Measurements from ENCODE around the gene DAAM2. TPM values are rescaled to one million over a fixed set of nuclear protein-coding genes. Genes with fewer than 3 reads are reported as not detected.

The DAAM2 gene
- total and polyA plus RNA-seq, 2 donors (not counting 3 experiments of a cell fraction or from before 2014, with no cell fraction given) = 0.42 to 0.44 TPM

GRCh38 chr6:39756582-39756981, 35.6 kb upstream of the DAAM2 start:
- Histone ChIP-seq H3K4me1 (ENCODE audit: control insufficient read depth, extremely low read depth, insufficient read depth, low read length) (no peaks in the 10 kb centered on the region), H3K36me3 (ENCODE audit: control insufficient read depth in 2 of 2, extremely low read depth in 1 of 2, insufficient read depth in 2 of 2, low read length in 2 of 2) (no peaks in the 10 kb centered on the region), H4K20me1 (replicated peaks; ENCODE audit: control insufficient read depth, extremely low read depth, insufficient read depth, low read length) (no peaks in the 10 kb centered on the region), H3K9ac (replicated peaks; ENCODE audit: extremely low read depth, insufficient read depth, low read length) (no peak overlapping the region), H3K9me1 (replicated peaks; ENCODE audit: control insufficient read depth, extremely low read depth, insufficient read depth, low read length) (no peaks in the 10 kb centered on the region), H3K27ac (ENCODE audit: insufficient read depth, low read depth, low read length) (no peak overlapping the region), H3K79me2 (ENCODE audit: control insufficient read depth, insufficient read depth, low read length) (no peaks in the 10 kb centered on the region), H3K4me3 (replicated peaks in 1 of 3; ENCODE audit: insufficient read depth in 1 of 3, low read depth in 1 of 3, low read length in 3 of 3) (no peak overlapping the region), H3K9me3 (replicated peaks; ENCODE audit: control insufficient read depth, insufficient read depth, low read length) (no peaks in the 10 kb centered on the region), H3K4me2 (ENCODE audit: insufficient read depth, low read length) (no peak overlapping the region), H3K27me3 (ENCODE audit: control insufficient read depth in 2 of 2, insufficient read depth in 2 of 2, low read length in 2 of 2) (no peaks in the 10 kb centered on the region), H2AFZ (ENCODE audit: low read depth, low read length) (no peak overlapping the region)
- TF ChIP-seq POLR2A (IDR thresholded peaks at IDR 0.05; ENCODE audit: low read depth, low read length) (no peak), POLR2AphosphoS5 (IDR thresholded peaks at IDR 0.05; ENCODE audit: insufficient read depth, low read depth, low read length) (no peak), JUN (IDR thresholded peaks at IDR 0.05; ENCODE audit: borderline replicate concordance, insufficient read depth, insufficient read length, low read depth) (no peak), EZH2 (IDR thresholded peaks at IDR 0.05; ENCODE audit: borderline replicate concordance, low read depth, low read length, severe bottlenecking) (no peak), MAX (IDR thresholded peaks at IDR 0.05; ENCODE audit: insufficient read depth, insufficient read length) (no peak)
- DNase-seq (ENCODE audit: low read depth, low spot score) (no peak), FAIRE-seq (no peak)
- ChIA-PET POLR2A (no interaction called here), CTCF (no interaction called here)
- dilution Hi-C loops (cut with MboI; ENCODE audit: extremely low pct_ligation_motif_present, low sequenced_read_pairs) (no loop called here), intact Hi-C loops (cut with micrococcal nuclease) (no loop called here)
- no TSS peak for BruUV-seq (replicated peaks)

DNA sequence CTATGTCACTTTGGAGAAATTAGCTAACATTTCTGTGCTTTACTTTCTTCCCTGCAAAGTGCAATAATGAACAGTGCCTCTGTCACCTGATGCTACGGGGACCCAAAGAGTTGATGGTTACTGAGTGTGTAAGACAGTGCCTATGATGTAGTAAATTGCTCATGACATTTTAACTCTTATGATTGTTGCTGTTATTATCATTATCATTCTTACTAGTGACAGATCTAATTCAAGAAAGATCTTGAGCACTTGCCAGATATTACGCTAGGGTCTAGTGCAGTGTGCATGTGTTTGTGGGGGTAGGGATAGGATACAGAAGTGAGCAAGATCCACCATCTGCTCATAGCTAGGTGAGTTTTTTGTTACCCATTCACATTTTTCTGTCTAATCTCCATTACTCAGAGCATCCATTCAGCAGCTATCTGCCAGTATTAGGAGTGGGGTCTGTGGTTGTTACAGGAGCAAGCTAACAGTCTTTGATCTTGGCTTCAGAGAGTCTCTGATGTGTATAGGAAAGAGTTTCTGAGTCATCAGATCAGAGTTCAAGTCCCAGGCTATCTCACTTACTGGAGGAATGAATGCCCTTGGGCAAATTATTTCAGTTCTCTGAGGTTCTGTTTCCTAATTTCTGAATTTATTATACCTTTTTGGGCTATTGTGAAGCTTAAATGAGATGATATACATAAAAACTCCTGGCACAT, 33.1 kb upstream of the DAAM2 start:
- CTCF ChIA-PET = no interaction called here
- no peak for FAIRE-seq
- POLR2A ChIA-PET = no interaction called here

More for the DNA sequence above, 33.1 kb upstream of the DAAM2 start:
- Histone ChIP-seq H4K20me1 (replicated peaks; ENCODE audit: control insufficient read depth, extremely low read depth, insufficient read depth, low read length) (no peaks in the 10 kb centered on the region), H3K36me3 (ENCODE audit: control insufficient read depth in 2 of 2, extremely low read depth in 1 of 2, insufficient read depth in 2 of 2, low read length in 2 of 2) (no peaks in the 10 kb centered on the region), H3K9me1 (replicated peaks; ENCODE audit: control insufficient read depth, extremely low read depth, insufficient read depth, low read length) (no peaks in the 10 kb centered on the region), H3K4me3 (replicated peaks in 1 of 3; ENCODE audit: insufficient read depth in 1 of 3, low read depth in 1 of 3, low read length in 3 of 3) (no peak overlapping the region), H3K27me3 (ENCODE audit: control insufficient read depth in 2 of 2, insufficient read depth in 2 of 2, low read length in 2 of 2) (no peaks in the 10 kb centered on the region), H3K9ac (replicated peaks; ENCODE audit: extremely low read depth, insufficient read depth, low read length) (no peak overlapping the region), H3K9me3 (replicated peaks; ENCODE audit: control insufficient read depth, insufficient read depth, low read length) (no peaks in the 10 kb centered on the region), H3K79me2 (ENCODE audit: control insufficient read depth, insufficient read depth, low read length) (no peaks in the 10 kb centered on the region), H3K27ac (ENCODE audit: insufficient read depth, low read depth, low read length) (no peak overlapping the region), H3K4me1 (ENCODE audit: control insufficient read depth, extremely low read depth, insufficient read depth, low read length) (no peaks in the 10 kb centered on the region), H3K4me2 (ENCODE audit: insufficient read depth, low read length) (no peak overlapping the region), H2AFZ (ENCODE audit: low read depth, low read length) (no peak overlapping the region)
- TF ChIP-seq EZH2 (IDR thresholded peaks at IDR 0.05; ENCODE audit: borderline replicate concordance, low read depth, low read length, severe bottlenecking) (no peak), POLR2A (IDR thresholded peaks at IDR 0.05; ENCODE audit: low read depth, low read length) (no peak), JUN (IDR thresholded peaks at IDR 0.05; ENCODE audit: borderline replicate concordance, insufficient read depth, insufficient read length, low read depth) (no peak), GATA2 (IDR thresholded peaks at IDR 0.05; ENCODE audit: insufficient read depth, insufficient read length, low read depth, low read length) (no peak), POLR2AphosphoS5 (IDR thresholded peaks at IDR 0.05; ENCODE audit: insufficient read depth, low read depth, low read length) (no peak), MYC (IDR thresholded peaks at IDR 0.05; ENCODE audit: low read depth, low read length) (no peak), FOS (IDR thresholded peaks at IDR 0.05; ENCODE audit: borderline replicate concordance, insufficient read depth, low read length) (no peak), MAX (IDR thresholded peaks at IDR 0.05; ENCODE audit: insufficient read depth, insufficient read length) (no peak)
- TF ChIP-seq, protein P1, sequence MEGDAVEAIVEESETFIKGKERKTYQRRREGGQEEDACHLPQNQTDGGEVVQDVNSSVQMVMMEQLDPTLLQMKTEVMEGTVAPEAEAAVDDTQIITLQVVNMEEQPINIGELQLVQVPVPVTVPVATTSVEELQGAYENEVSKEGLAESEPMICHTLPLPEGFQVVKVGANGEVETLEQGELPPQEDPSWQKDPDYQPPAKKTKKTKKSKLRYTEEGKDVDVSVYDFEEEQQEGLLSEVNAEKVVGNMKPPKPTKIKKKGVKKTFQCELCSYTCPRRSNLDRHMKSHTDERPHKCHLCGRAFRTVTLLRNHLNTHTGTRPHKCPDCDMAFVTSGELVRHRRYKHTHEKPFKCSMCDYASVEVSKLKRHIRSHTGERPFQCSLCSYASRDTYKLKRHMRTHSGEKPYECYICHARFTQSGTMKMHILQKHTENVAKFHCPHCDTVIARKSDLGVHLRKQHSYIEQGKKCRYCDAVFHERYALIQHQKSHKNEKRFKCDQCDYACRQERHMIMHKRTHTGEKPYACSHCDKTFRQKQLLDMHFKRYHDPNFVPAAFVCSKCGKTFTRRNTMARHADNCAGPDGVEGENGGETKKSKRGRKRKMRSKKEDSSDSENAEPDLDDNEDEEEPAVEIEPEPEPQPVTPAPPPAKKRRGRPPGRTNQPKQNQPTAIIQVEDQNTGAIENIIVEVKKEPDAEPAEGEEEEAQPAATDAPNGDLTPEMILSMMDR (IDR thresholded peaks at IDR 0.05; ENCODE audit: extremely low read depth in 1 of 2, insufficient read depth in 1 of 2, low read depth in 1 of 2, low read length in 2 of 2) = no peak
- DNase-seq (ENCODE audit: low read depth, low spot score) = no peak
- intact Hi-C loops (cut with micrococcal nuclease) = no loop called here
- dilution Hi-C loops (cut with MboI; ENCODE audit: extremely low pct_ligation_motif_present, low sequenced_read_pairs) = no loop called here
- no TSS peak for BruUV-seq (replicated peaks)
